Stimulated activated naive CD8-positive, alpha-beta T cell treated with anti-CD3 and anti-CD28 coated beads, Interleukin-15, Interleukin-2, amounts not matched to agents 100 U/mL and 50 U/mL, for 24 hours (primary cell): ENCODE data around the gene MGST2.
"Not testable (repeated sequence)": the region's sequence is repeated elsewhere in the genome, so short reads cannot be mapped to it uniquely, and the experiment has no call there.

Experiments
- ATAC-seq: fragments of 150-1000 bp; cut with Tn5 transposase; one replicate; pipeline ENCODE4 v1.10.0; 2021
- DNase-seq: peaks from one replicate; pipeline ENCODE4 v3.0.0; 2021

The MGST2 gene

GRCh38 chr4:139665690-139666529 lies at the start of gene MGST2:
TSS of gene MGST2 (plus strand) at chr4:139665819. CDS start at chr4:139666020, 201 bp downstream.
- ATAC-seq (peak; percentile 93), DNase-seq (peak; percentile 56)

GRCh38 chr4:139617702-139618490 lies 47.7 kb upstream of the MGST2 start:
- no peak for DNase-seq
- no peak for ATAC-seq

GRCh38 chr4:139619644-139620043 lies 46.0 kb upstream of the MGST2 start:
- no peak for DNase-seq
- no peak for ATAC-seq

GRCh38 chr4:139622901-139623381 lies 42.7 kb upstream of the MGST2 start:
- no peak for DNase-seq

GRCh38 chr4:139624441-139625092 lies 41.1 kb upstream of the MGST2 start:
- ATAC-seq, result no peak
- no peak for DNase-seq

More at GRCh38 chr4:139622901-139623381, 42.7 kb upstream of the MGST2 start:
- no peak for ATAC-seq

GRCh38 chr4:139625093-139625455 lies 40.5 kb upstream of the MGST2 start:
- DNase-seq, result no peak
- no peak for ATAC-seq

- DNase-seq (no peak), ATAC-seq (no peak)
Measured at GRCh38 chr4:139625482-139625881, 40.1 kb upstream of the MGST2 start.

- no peak for DNase-seq
- no peak for ATAC-seq
Measured at GRCh38 chr4:139628184-139629012, 37.2 kb upstream of the MGST2 start.

- ATAC-seq, result no peak
- no peak for DNase-seq
Measured at GRCh38 chr4:139629436-139630125, 36.0 kb upstream of the MGST2 start.

- no peak for ATAC-seq
- no peak for DNase-seq
Measured at GRCh38 chr4:139630126-139630495, 35.5 kb upstream of the MGST2 start.

GRCh38 chr4:139630991-139631390 lies 34.6 kb upstream of the MGST2 start:
- ATAC-seq (no peak), DNase-seq (no peak)

GRCh38 chr4:139631791-139632190 lies 33.8 kb upstream of the MGST2 start:
- DNase-seq (no peak), ATAC-seq (no peak)

GRCh38 chr4:139632739-139633138 lies 32.9 kb upstream of the MGST2 start:
- DNase-seq, ATAC-seq: not testable (repeated sequence)

- ATAC-seq, result no peak
- DNase-seq, result no peak
Measured at GRCh38 chr4:139633195-139633594, 32.4 kb upstream of the MGST2 start.

GRCh38 chr4:139633661-139634060 lies 32.0 kb upstream of the MGST2 start:
- DNase-seq (no peak), ATAC-seq (no peak)

- ATAC-seq, result no peak
Measured at GRCh38 chr4:139635966-139636365, 29.7 kb upstream of the MGST2 start.

GRCh38 chr4:139638306-139638705 lies 27.3 kb upstream of the MGST2 start:
- DNase-seq, ATAC-seq: not testable (repeated sequence)

More at GRCh38 chr4:139635966-139636365, 29.7 kb upstream of the MGST2 start:
- DNase-seq, result no peak

- DNase-seq (no peak), ATAC-seq (no peak)
Measured at GRCh38 chr4:139639654-139640053, 26.0 kb upstream of the MGST2 start.

GRCh38 chr4:139641218-139641617 lies 24.4 kb upstream of the MGST2 start:
- no peak for ATAC-seq
- no peak for DNase-seq

GRCh38 chr4:139642364-139642763 lies 23.3 kb upstream of the MGST2 start:
- DNase-seq (no peak), ATAC-seq (no peak)
